Stomach (tissue), 4 donors: ENCODE data around the gene GPRIN2.

Source experiments
- EP300 ChIP-seq: sonication (generic); formaldehyde crosslinking; IDR thresholded peaks from one replicate; pipeline ENCODE4 v1.6.1; 2017; ENCODE audit warnings: antibody characterized with exemption
- POLR2A ChIP-seq, 4 donors: fragments of 450-650 bp; IDR thresholded peaks; one replicate each; pipeline ENCODE4 v1.6.1; 2016; ENCODE audit warnings: antibody characterized with exemption in 4 of 4, control low read depth in 2 of 4, mild to moderate bottlenecking in 1 of 4, moderate library complexity in 1 of 4
- POLR2AphosphoS5 ChIP-seq, 3 donors: sonication (generic); formaldehyde crosslinking; IDR thresholded peaks; one replicate each; pipeline ENCODE4 v1.6.1; 2016; ENCODE audit warnings: antibody characterized with exemption in 3 of 3
- TF ChIP-seq, protein P1 (sequence below), 7 experiments: fragments of 450-650 bp in 4 of 7; fragments of 200-600 bp in 3 of 7; sonication (generic) in 3 of 7; IDR thresholded peaks; one replicate each; pipeline ENCODE4 v1.5.1; 2016 to 2019; ENCODE audit warnings: antibody characterized with exemption in 7 of 7, control low read depth in 2 of 7, mild to moderate bottlenecking in 1 of 7

DNA sequence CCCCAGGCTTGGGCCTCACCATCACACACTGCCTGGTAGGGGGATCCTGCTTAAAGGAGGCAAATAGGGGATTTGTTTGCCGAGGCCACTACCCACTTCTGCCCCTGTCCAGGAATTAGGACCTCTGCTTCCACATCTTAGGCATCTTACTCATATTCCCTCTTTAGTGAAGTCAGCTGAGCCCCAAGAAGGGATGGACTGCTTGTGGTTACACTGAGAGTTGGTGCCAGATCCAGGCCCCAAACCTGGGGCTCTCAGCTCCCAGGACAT lies 1.6 kb upstream of the GPRIN2 start:
- TF ChIP-seq, protein P1, sequence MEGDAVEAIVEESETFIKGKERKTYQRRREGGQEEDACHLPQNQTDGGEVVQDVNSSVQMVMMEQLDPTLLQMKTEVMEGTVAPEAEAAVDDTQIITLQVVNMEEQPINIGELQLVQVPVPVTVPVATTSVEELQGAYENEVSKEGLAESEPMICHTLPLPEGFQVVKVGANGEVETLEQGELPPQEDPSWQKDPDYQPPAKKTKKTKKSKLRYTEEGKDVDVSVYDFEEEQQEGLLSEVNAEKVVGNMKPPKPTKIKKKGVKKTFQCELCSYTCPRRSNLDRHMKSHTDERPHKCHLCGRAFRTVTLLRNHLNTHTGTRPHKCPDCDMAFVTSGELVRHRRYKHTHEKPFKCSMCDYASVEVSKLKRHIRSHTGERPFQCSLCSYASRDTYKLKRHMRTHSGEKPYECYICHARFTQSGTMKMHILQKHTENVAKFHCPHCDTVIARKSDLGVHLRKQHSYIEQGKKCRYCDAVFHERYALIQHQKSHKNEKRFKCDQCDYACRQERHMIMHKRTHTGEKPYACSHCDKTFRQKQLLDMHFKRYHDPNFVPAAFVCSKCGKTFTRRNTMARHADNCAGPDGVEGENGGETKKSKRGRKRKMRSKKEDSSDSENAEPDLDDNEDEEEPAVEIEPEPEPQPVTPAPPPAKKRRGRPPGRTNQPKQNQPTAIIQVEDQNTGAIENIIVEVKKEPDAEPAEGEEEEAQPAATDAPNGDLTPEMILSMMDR (IDR thresholded peaks at IDR 0.05), result no peak
- TF ChIP-seq POLR2AphosphoS5 (IDR thresholded peaks at IDR 0.05) (no peak), POLR2A (IDR thresholded peaks at IDR 0.05) (no peak), EP300 (no peak)
